Measurements from ENCODE around the gene ATG16L1. TPM values are rescaled to one million over a fixed set of nuclear protein-coding genes. Genes with fewer than 3 reads are reported as not detected.

Gene ATG16L1
- total RNA-seq, 4 donors from 2014 or later, result 16.7 to 44.1 (median 33.6) TPM

- Histone ChIP-seq H3K36me3 (peaks cover 0 to 6% (median 0%) of the 10 kb centered on the region in 3 donors), H3K4me1 (no peaks in the 10 kb centered on the region), H3K27ac (no peak overlapping the region), H3K9me3 (no peaks in the 10 kb centered on the region), H3K4me3 (no peak overlapping the region), H3K27me3 (no peaks in the 10 kb centered on the region)
- no peak for DNase-seq (ENCODE audit: low spot score in 2 of 2)
- TF ChIP-seq EP300 (IDR thresholded peaks at IDR 0.05) (no peak), POLR2A (IDR thresholded peaks at IDR 0.05) (no peak)
- TF ChIP-seq, protein P1, sequence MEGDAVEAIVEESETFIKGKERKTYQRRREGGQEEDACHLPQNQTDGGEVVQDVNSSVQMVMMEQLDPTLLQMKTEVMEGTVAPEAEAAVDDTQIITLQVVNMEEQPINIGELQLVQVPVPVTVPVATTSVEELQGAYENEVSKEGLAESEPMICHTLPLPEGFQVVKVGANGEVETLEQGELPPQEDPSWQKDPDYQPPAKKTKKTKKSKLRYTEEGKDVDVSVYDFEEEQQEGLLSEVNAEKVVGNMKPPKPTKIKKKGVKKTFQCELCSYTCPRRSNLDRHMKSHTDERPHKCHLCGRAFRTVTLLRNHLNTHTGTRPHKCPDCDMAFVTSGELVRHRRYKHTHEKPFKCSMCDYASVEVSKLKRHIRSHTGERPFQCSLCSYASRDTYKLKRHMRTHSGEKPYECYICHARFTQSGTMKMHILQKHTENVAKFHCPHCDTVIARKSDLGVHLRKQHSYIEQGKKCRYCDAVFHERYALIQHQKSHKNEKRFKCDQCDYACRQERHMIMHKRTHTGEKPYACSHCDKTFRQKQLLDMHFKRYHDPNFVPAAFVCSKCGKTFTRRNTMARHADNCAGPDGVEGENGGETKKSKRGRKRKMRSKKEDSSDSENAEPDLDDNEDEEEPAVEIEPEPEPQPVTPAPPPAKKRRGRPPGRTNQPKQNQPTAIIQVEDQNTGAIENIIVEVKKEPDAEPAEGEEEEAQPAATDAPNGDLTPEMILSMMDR (IDR thresholded peaks at IDR 0.05), result no peak
- WGBS, 2 donors, result 83 to 84% methylated on average over 2 of the region's 2 CpGs
Observed at GRCh38 chr2:233301248-233301647, 49.8 kb downstream of the ATG16L1 start.

GRCh38 chr2:233301811-233302210, 50.3 kb downstream of the ATG16L1 start:
- Histone ChIP-seq H3K27ac (no peak overlapping the region), H3K4me1 (no peaks in the 10 kb centered on the region), H3K36me3 (peaks cover 0 to 2% (median 0%) of the 10 kb centered on the region in 3 donors), H3K9me3 (no peaks in the 10 kb centered on the region), H3K4me3 (no peak overlapping the region), H3K27me3 (no peaks in the 10 kb centered on the region)
- TF ChIP-seq EP300 (IDR thresholded peaks at IDR 0.05), result no peak
- DNase-seq (ENCODE audit: low spot score in 2 of 2), result no peak
- 34 to 43% methylated on average over 6 of the region's 6 CpGs for WGBS, 2 donors

GRCh38 chr2:233303252-233303651, 51.8 kb downstream of the ATG16L1 start:
- Histone ChIP-seq H3K9me3 (no peaks in the 10 kb centered on the region), H3K27ac (no peak overlapping the region), H3K36me3 (no peaks in the 10 kb centered on the region), H3K27me3 (no peaks in the 10 kb centered on the region), H3K4me3 (no peak overlapping the region), H3K4me1 (no peaks in the 10 kb centered on the region)
- TF ChIP-seq, protein P1 (IDR thresholded peaks at IDR 0.05), result no peak
- TF ChIP-seq POLR2A (IDR thresholded peaks at IDR 0.05) (no peak), EP300 (IDR thresholded peaks at IDR 0.05) (no peak)
- WGBS, 2 donors, result 88 to 93% methylated on average over 3 of the region's 3 CpGs
- no peak for DNase-seq (ENCODE audit: low spot score in 2 of 2)

- 82 to 83% methylated on average over 7 of the region's 7 CpGs for WGBS, 2 donors
- TF ChIP-seq POLR2A (IDR thresholded peaks at IDR 0.05) (no peak), EP300 (IDR thresholded peaks at IDR 0.05) (no peak)
- TF ChIP-seq, protein P1 (IDR thresholded peaks at IDR 0.05), result no peak
Observed at GRCh38 chr2:233307565-233307964, 56.1 kb downstream of the ATG16L1 start, which contains the start of gene SAG. SAG (plus strand) TSS chr2:233307816; CDS start chr2:233309190, 1,374 bp downstream.

GRCh38 chr2:233311241-233311926, 59.9 kb downstream of the ATG16L1 start:
- H3K27ac ChIP-seq, result no peak overlapping the region
- H3K4me3 ChIP-seq, result no peak overlapping the region
- H3K27me3 ChIP-seq, result no peaks in the 10 kb centered on the region
- no peaks in the 10 kb centered on the region for H3K4me1 ChIP-seq
- WGBS, 2 donors, result 89 to 90% methylated on average over 11 of the region's 11 CpGs
- H3K9me3 ChIP-seq, result no peaks in the 10 kb centered on the region
- TF ChIP-seq, protein P1 (IDR thresholded peaks at IDR 0.05), result no peak
- TF ChIP-seq POLR2A (IDR thresholded peaks at IDR 0.05) (no peak), EP300 (IDR thresholded peaks at IDR 0.05) (no peak)
- DNase-seq (ENCODE audit: low spot score in 2 of 2), result no peak
- H3K36me3 ChIP-seq, result no peaks in the 10 kb centered on the region

More at GRCh38 chr2:233307565-233307964, 56.1 kb downstream of the ATG16L1 start, which contains the start of gene SAG:
- Histone ChIP-seq H3K36me3 (no peaks in the 10 kb centered on the region), H3K27ac (no peak within 1 kb of the TSS), H3K4me3 (no peak within 1 kb of the TSS), H3K9me3 (no peaks in the 10 kb centered on the region), H3K4me1 (no peaks in the 10 kb centered on the region), H3K27me3 (no peaks in the 10 kb centered on the region)
- DNase-seq (ENCODE audit: low spot score in 2 of 2), result no peak
